Liver (tissue), 9 donors: ENCODE measurements around the gene AP5Z1. TPM values are rescaled to one million over a fixed set of nuclear protein-coding genes. Genes with fewer than 3 reads are reported as not detected.
A peak's percentile ranks its signal among the peaks of the same experiment; 100 is the strongest.

Source experiments
- DNase-seq: peaks from one replicate; pipeline ENCODE4 v3.0.0-alpha.2; 2017; ENCODE audit warnings: low spot score
- H3K27ac ChIP-seq, 2 donors: one replicate each; pipeline ENCODE4 v1.7.0; 2013; ENCODE audit warnings: inconsistent platforms in 2 of 2, low read length in 2 of 2, control low read depth in 1 of 2, low read depth in 1 of 2, mild to moderate bottlenecking in 1 of 2
- H3K27me3 ChIP-seq, 4 donors: one replicate each; pipeline versions ENCODE4 v1.6.1 to v1.7.0; 2013; ENCODE audit warnings: low read length in 3 of 4, inconsistent platforms in 1 of 4, mild to moderate bottlenecking in 1 of 4, moderate library complexity in 1 of 4; ENCODE audit not compliant: control insufficient read depth in 4 of 4, insufficient read depth in 4 of 4
- H3K36me3 ChIP-seq, 4 donors: one replicate each; pipeline versions ENCODE4 v1.6.1 to v1.7.0; 2013; ENCODE audit warnings: low read length in 3 of 4, mild to moderate bottlenecking in 3 of 4, low read depth in 1 of 4, moderate library complexity in 1 of 4; ENCODE audit not compliant: control insufficient read depth in 4 of 4, insufficient read depth in 3 of 4
- H3K4me1 ChIP-seq, 4 donors: one replicate each; pipeline versions ENCODE4 v1.6.1 to v1.7.0; 2013; ENCODE audit warnings: low read length in 3 of 4, mild to moderate bottlenecking in 3 of 4, moderate library complexity in 1 of 4; ENCODE audit not compliant: control insufficient read depth in 4 of 4, insufficient read depth in 4 of 4
- H3K4me3 ChIP-seq, 3 donors: one replicate each; pipeline versions ENCODE4 v1.6.1 to v1.7.0; 2013; ENCODE audit warnings: low read length in 3 of 3, control low read depth in 1 of 3, low read depth in 1 of 3, mild to moderate bottlenecking in 1 of 3
- H3K9ac ChIP-seq, 2 donors: one replicate each; pipeline ENCODE4 v1.7.0; 2013; ENCODE audit warnings: low read length in 2 of 2, mild to moderate bottlenecking in 2 of 2, moderate library complexity in 2 of 2, control low read depth in 1 of 2, low read depth in 1 of 2
- H3K9me3 ChIP-seq, 4 donors: one replicate each; pipeline versions ENCODE4 v1.6.1 to v1.7.0; 2013; ENCODE audit warnings: low read length in 3 of 4; ENCODE audit not compliant: control insufficient read depth in 4 of 4
- CTCF ChIP-seq: fragments of 150-350 bp; IDR thresholded peaks from 2 replicates; pipeline ENCODE4 v1.5.1; 2017; ENCODE audit warnings: improper control_type of control experiment, low read depth, low read length; ENCODE audit not compliant: missing input control
- EGR1 ChIP-seq, 2 donors: IDR thresholded peaks; 2 replicates each; pipeline ENCODE4 v1.6.1; 2016 to 2018; ENCODE audit warnings: antibody characterized with exemption in 2 of 2, low read depth in 2 of 2
- FOXA1 ChIP-seq: IDR thresholded peaks from 2 replicates; pipeline ENCODE4 v1.6.1; 2016; ENCODE audit warnings: antibody characterized with exemption
- GABPA ChIP-seq, 2 donors: IDR thresholded peaks in 1 of 2; conservative IDR thresholded peaks in 1 of 2; 2 replicates each; pipeline ENCODE4 v1.6.1; 2016; ENCODE audit warnings: antibody characterized with exemption in 2 of 2, mild to moderate bottlenecking in 1 of 2, moderate library complexity in 1 of 2
- HNF4A ChIP-seq, 2 donors: conservative IDR thresholded peaks; 2 replicates each; pipeline ENCODE4 v1.6.1; 2016; ENCODE audit warnings: antibody characterized with exemption in 2 of 2, mild to moderate bottlenecking in 2 of 2
- JUND ChIP-seq, 2 donors: IDR thresholded peaks; 2 replicates each; pipeline ENCODE4 v1.6.1; 2016; ENCODE audit warnings: antibody characterized with exemption in 2 of 2
- NR2F2 ChIP-seq: IDR thresholded peaks from 2 replicates; pipeline ENCODE4 v1.6.1; 2016; ENCODE audit warnings: antibody characterized with exemption
- RAD21 ChIP-seq, 2 donors: IDR thresholded peaks; 2 replicates each; pipeline ENCODE4 v1.6.1; 2016; ENCODE audit warnings: antibody characterized with exemption in 2 of 2, mild to moderate bottlenecking in 2 of 2
- REST ChIP-seq: IDR thresholded peaks from 2 replicates; pipeline ENCODE4 v1.6.1; 2016; ENCODE audit warnings: antibody characterized with exemption, mild to moderate bottlenecking
- RXRA ChIP-seq, 2 donors: IDR thresholded peaks; 2 replicates each; pipeline ENCODE4 v1.6.1; 2017 to 2018; ENCODE audit warnings: antibody characterized with exemption in 2 of 2, mild to moderate bottlenecking in 1 of 2
- TAF1 ChIP-seq: conservative IDR thresholded peaks from 2 replicates; pipeline ENCODE4 v1.6.1; 2016; ENCODE audit warnings: antibody characterized with exemption, mild to moderate bottlenecking
- YY1 ChIP-seq: IDR thresholded peaks from 2 replicates; pipeline ENCODE4 v1.6.1; 2016; ENCODE audit warnings: antibody characterized with exemption, mild to moderate bottlenecking
- ZBTB33 ChIP-seq: IDR thresholded peaks from 2 replicates; pipeline ENCODE4 v1.6.1; 2016; ENCODE audit warnings: antibody characterized with exemption
- WGBS: extraction: QIAGEN DNeasy Blood & Tissue Kit; methylation state at CpG from one replicate; pipeline ENCODE4 v1.1.7; 2013; 5-methylcytosine and 5-hydroxymethylcytosine counted together
- polyA plus RNA-seq, 2 donors: library from polyadenylated mRNA; stranded (reverse) in 1 of 2; unstranded in 1 of 2; fragments of 200-250 nt in 1 of 2; fragments of >200 nt in 1 of 2; fragmentation: Nextera tagmentation in 1 of 2; extraction: Ambion mirVana in 1 of 2; gene quantifications; one replicate each; pipeline versions ENCODE4 v1.2.1 to v1.2.3, GENCODE V29; 2013 to 2015
- total RNA-seq, 2 donors: library from RNA; depleted of rRNA; stranded (reverse); fragments of >200 nt; gene quantifications; one replicate each; pipeline ENCODE4 v1.2.3, GENCODE V29; 2014
- donor health status: healthy.
- donor health status: healthy.
- donor health status: healthy.
- donor health status: healthy.
- donor health status: healthy.

AP5Z1 gene
- total and polyA plus RNA-seq, 4 donors: 10.2 to 16.0 (median 14.2) TPM

GRCh38 chr7:4751398-4751947 lies 23.9 kb upstream of the AP5Z1 start:
- H3K36me3 ChIP-seq: peaks cover 0 to 20% (median 11%) of the 10 kb centered on the region in 4 donors
- H3K9me3 ChIP-seq: no peaks in the 10 kb centered on the region
- H3K27ac ChIP-seq: no peak overlapping the region
- H3K27me3 ChIP-seq: no peaks in the 10 kb centered on the region
- no peak overlapping the region for H3K4me3 ChIP-seq
- peaks cover 0 to 6% (median 5%) of the 10 kb centered on the region in 4 donors for H3K4me1 ChIP-seq
- TF ChIP-seq REST: no peak
- no peak for TF ChIP-seq GABPA (IDR thresholded peaks at IDR 0.05 in 1 of 2, conservative IDR thresholded peaks at IDR 0.05 in 1 of 2)
- TF ChIP-seq HNF4A (conservative IDR thresholded peaks at IDR 0.05): no peak
- no peak for TF ChIP-seq NR2F2
- no peak for TF ChIP-seq CTCF
- no peak for TF ChIP-seq JUND (IDR thresholded peaks at IDR 0.05)
- no peak for TF ChIP-seq EGR1 (IDR thresholded peaks at IDR 0.05; ENCODE audit: low read depth in 2 of 2)
- no peak for TF ChIP-seq YY1
- no peak for TF ChIP-seq RXRA (IDR thresholded peaks at IDR 0.05)
- no peak for TF ChIP-seq FOXA1
- no peak for TF ChIP-seq ZBTB33
- no peak for TF ChIP-seq TAF1
- WGBS: 96% methylated on average over 20 of the region's 20 CpGs
- no peak for DNase-seq
- no peak overlapping the region for H3K9ac ChIP-seq

- Histone ChIP-seq H3K4me1 (no peaks in the 10 kb centered on the region), H3K9me3 (no peaks in the 10 kb centered on the region), H3K27ac (no peak overlapping the region), H3K9ac (no peak overlapping the region), H3K27me3 (no peaks in the 10 kb centered on the region), H3K4me3 (no peak overlapping the region), H3K36me3 (peaks cover 6 to 35% (median 21%) of the 10 kb centered on the region in 4 donors)
- TF ChIP-seq RAD21 (IDR thresholded peaks at IDR 0.05): peak; percentile 85 to 95
- TF ChIP-seq CTCF: peak; percentile 80
- no peak for TF ChIP-seq TAF1
- DNase-seq: peak; percentile 86
- WGBS: 54% methylated on average over 31 of the region's 31 CpGs
Observed at GRCh38 chr7:4753598-4754432, 21.6 kb upstream of the AP5Z1 start.
